GM18858 (cell line): ENCODE measurements around the gene TMEM203.

Experiments
- ATAC-seq: cut with Tn5 transposase; IDR thresholded peaks from one replicate; pipeline ENCODE4 v1.9.1; 2021; ENCODE audit not compliant: unreplicated experiment

The TMEM203 gene

GRCh38 chr9:137167747-137168572, 37.5 kb downstream of the TMEM203 start:
- ATAC-seq = no peak

- ATAC-seq = no peak
These were observed 38.1 kb downstream of the TMEM203 start for GRCh38 chr9:137167277-137167746.

GRCh38 chr9:137166380-137167229, 38.8 kb downstream of the TMEM203 start:
- no peak for ATAC-seq

- no peak for ATAC-seq
These were observed 40.1 kb downstream of the TMEM203 start for GRCh38 chr9:137165250-137165836.

- no peak for ATAC-seq
These were observed 40.8 kb downstream of the TMEM203 start for GRCh38 chr9:137164370-137165249.

GRCh38 chr9:137163805-137164204, 41.6 kb downstream of the TMEM203 start:
- ATAC-seq = no peak

- ATAC-seq = no peak
These were observed 42.1 kb downstream of the TMEM203 start for GRCh38 chr9:137163365-137163715.

- no peak for ATAC-seq
These were observed 42.7 kb downstream of the TMEM203 start for GRCh38 chr9:137162505-137163364.

- no peak for ATAC-seq
These were observed 43.6 kb downstream of the TMEM203 start for GRCh38 chr9:137161558-137162486.

GRCh38 chr9:137160716-137161557, 44.5 kb downstream of the TMEM203 start:
- ATAC-seq = no peak

- ATAC-seq = no peak
These were observed 45.4 kb downstream of the TMEM203 start for GRCh38 chr9:137160054-137160425.

- ATAC-seq = no peak
These were observed 46.1 kb downstream of the TMEM203 start for GRCh38 chr9:137159105-137160053.

- ATAC-seq = no peak
These were observed 46.8 kb downstream of the TMEM203 start for GRCh38 chr9:137158625-137159024.

- ATAC-seq = no peak
These were observed 47.6 kb downstream of the TMEM203 start for GRCh38 chr9:137157618-137158415.

- ATAC-seq = no peak
These were observed 48.7 kb downstream of the TMEM203 start for GRCh38 chr9:137156567-137157375.
